H9 (cell line): ENCODE results near the gene SYNE2. TPM values are rescaled to one million over a fixed set of nuclear protein-coding genes. Genes with fewer than 3 reads are reported as not detected.

Experiments
- DNase-seq: peaks from one replicate; pipeline ENCODE4 v3.0.0-alpha.2; 2017
- H2AFZ ChIP-seq: one replicate; pipeline ENCODE4 v1.6.1; 2013; ENCODE audit warnings: mild to moderate bottlenecking, low read length, control low read depth, moderate library complexity
- H2AK5ac ChIP-seq: 2 replicates; pipeline ENCODE4 v1.6.1; 2013; ENCODE audit warnings: low read length, control low read depth, mixed read lengths; ENCODE audit not compliant: insufficient read length
- H2BK120ac ChIP-seq: one replicate; pipeline ENCODE4 v1.6.1; 2013; ENCODE audit warnings: low read depth, mild to moderate bottlenecking, low read length, control low read depth, inconsistent platforms; ENCODE audit not compliant: poor library complexity, severe bottlenecking
- H2BK12ac ChIP-seq: 2 replicates; pipeline ENCODE4 v1.6.1; 2013; ENCODE audit warnings: low read length, control low read depth, mixed read lengths, low read depth; ENCODE audit not compliant: insufficient read length
- H2BK15ac ChIP-seq: 2 replicates; pipeline ENCODE4 v1.6.1; 2013; ENCODE audit warnings: low read depth, low read length, control low read depth
- H2BK20ac ChIP-seq: one replicate; pipeline ENCODE4 v1.6.1; 2013; ENCODE audit warnings: low read depth, mild to moderate bottlenecking, low read length, control low read depth, inconsistent platforms; ENCODE audit not compliant: poor library complexity, severe bottlenecking
- H2BK5ac ChIP-seq: 2 replicates; pipeline ENCODE4 v1.6.1; 2013; ENCODE audit warnings: low read length, control low read depth, mixed read lengths; ENCODE audit not compliant: insufficient read length
- H3K14ac ChIP-seq: 2 replicates; pipeline ENCODE4 v1.6.1; 2013; ENCODE audit warnings: low read length, control low read depth; ENCODE audit not compliant: insufficient read depth
- H3K18ac ChIP-seq: 2 replicates; pipeline ENCODE4 v1.6.1; 2013; ENCODE audit warnings: low read depth, mild to moderate bottlenecking, mixed read lengths, low read length, control low read depth; ENCODE audit not compliant: insufficient read length
- H3K23ac ChIP-seq: 2 replicates; pipeline ENCODE4 v1.6.1; 2013; ENCODE audit warnings: low read length, control low read depth, mixed read lengths, low read depth; ENCODE audit not compliant: insufficient read length
- H3K23me2 ChIP-seq: 2 replicates; pipeline ENCODE4 v1.6.1; 2013; ENCODE audit warnings: low read depth, mild to moderate bottlenecking, mixed read lengths, low read length, control low read depth; ENCODE audit not compliant: insufficient read length, poor library complexity, severe bottlenecking
- H3K27ac ChIP-seq: 2 replicates; pipeline ENCODE4 v1.5.1; 2013; ENCODE audit warnings: low read length, control low read depth, mixed read lengths, low read depth; ENCODE audit not compliant: insufficient read length
- H3K27me3 ChIP-seq: 2 replicates; pipeline ENCODE4 v1.6.1; 2013; ENCODE audit warnings: low read length, control low read depth, inconsistent platforms; ENCODE audit not compliant: insufficient read depth
- H3K4ac ChIP-seq: 2 replicates; pipeline ENCODE4 v1.6.1; 2013; ENCODE audit warnings: low read depth, mild to moderate bottlenecking, control low read depth, inconsistent platforms, low read length, moderate library complexity
- H3K4me1 ChIP-seq: 2 replicates; pipeline ENCODE4 v1.6.1; 2013; ENCODE audit warnings: low read length, control low read depth, inconsistent platforms; ENCODE audit not compliant: insufficient read depth
- H3K4me2 ChIP-seq: 2 replicates; pipeline ENCODE4 v1.6.1; 2013; ENCODE audit warnings: low read length, control low read depth, mixed read lengths; ENCODE audit not compliant: insufficient read length, insufficient read depth
- H3K56ac ChIP-seq: 2 replicates; pipeline ENCODE4 v1.6.1; 2013; ENCODE audit warnings: low read depth, mild to moderate bottlenecking, mixed read lengths, low read length, control low read depth; ENCODE audit not compliant: insufficient read length
- H3K79me1 ChIP-seq: 2 replicates; pipeline ENCODE4 v1.6.1; 2013; ENCODE audit warnings: low read depth, mild to moderate bottlenecking, moderate library complexity, low read length, control low read depth, inconsistent platforms; ENCODE audit not compliant: insufficient read depth, poor library complexity, severe bottlenecking
- H3K79me2 ChIP-seq: 2 replicates; pipeline ENCODE4 v1.6.1; 2013; ENCODE audit warnings: low read length, control low read depth, inconsistent platforms; ENCODE audit not compliant: insufficient read depth
- H3K9ac ChIP-seq: 2 replicates; pipeline ENCODE4 v1.6.1; 2013; ENCODE audit warnings: low read length, control low read depth, mixed read lengths; ENCODE audit not compliant: insufficient read length; ENCODE audit errors: extremely low read depth
- H3K9me3 ChIP-seq: one replicate; pipeline ENCODE4 v1.6.1; 2013; ENCODE audit warnings: low read depth, low read length, inconsistent platforms; ENCODE audit not compliant: control insufficient read depth
- H3T11ph ChIP-seq: one replicate; pipeline ENCODE4 v1.6.1; 2013; ENCODE audit warnings: mild to moderate bottlenecking, low read length, control low read depth, inconsistent platforms
- H4K20me1 ChIP-seq: one replicate; pipeline ENCODE4 v1.6.1; 2013; ENCODE audit not compliant: control insufficient read depth, insufficient read length, insufficient read depth
- H4K5ac ChIP-seq: 2 replicates; pipeline ENCODE4 v1.6.1; 2013; ENCODE audit warnings: low read depth, mild to moderate bottlenecking, mixed read lengths, low read length, control low read depth; ENCODE audit not compliant: insufficient read length
- H4K8ac ChIP-seq: replicated peaks from 2 replicates; pipeline ENCODE4 v1.6.1; 2013; ENCODE audit warnings: low read length, control low read depth, mixed read lengths, low read depth; ENCODE audit not compliant: insufficient read length
- H4K91ac ChIP-seq: 2 replicates; pipeline ENCODE4 v1.6.1; 2013; ENCODE audit warnings: low read depth, mild to moderate bottlenecking, moderate library complexity, mixed read lengths, low read length, control low read depth; ENCODE audit not compliant: insufficient read length
- H3K27ac Mint-ChIP-seq, 3 experiments: 2 replicates in 2 of 3; 3 replicates in 1 of 3; pipeline ENCODE4 v1.8.0; 2020 to 2021; ENCODE audit warnings: mixed read lengths in 3 of 3, mild to moderate bottlenecking in 1 of 3, moderate library complexity in 1 of 3
- H3K27me3 Mint-ChIP-seq: 2 replicates; pipeline ENCODE4 v1.8.0; 2021; ENCODE audit warnings: low read depth, mild to moderate bottlenecking, moderate library complexity, mixed read lengths
- H3K36me3 Mint-ChIP-seq, 3 experiments: 2 replicates in 2 of 3; 3 replicates in 1 of 3; pipeline ENCODE4 v1.8.0; 2020 to 2021; ENCODE audit warnings: low read depth in 3 of 3, mixed read lengths in 3 of 3; ENCODE audit not compliant: insufficient read depth in 1 of 3
- H3K4me1 Mint-ChIP-seq, 2 experiments: 2 replicates each; pipeline ENCODE4 v1.8.0; 2020; ENCODE audit warnings: mixed read lengths in 2 of 2
- H3K4me3 Mint-ChIP-seq, 2 experiments: 2 replicates in 1 of 2; 3 replicates in 1 of 2; pipeline ENCODE4 v1.8.0; 2020 to 2021; ENCODE audit warnings: mild to moderate bottlenecking in 2 of 2, mixed read lengths in 2 of 2, moderate library complexity in 1 of 2
- H3K9me3 Mint-ChIP-seq, 2 experiments: 2 replicates in 1 of 2; 3 replicates in 1 of 2; pipeline ENCODE4 v1.8.0; 2020; ENCODE audit warnings: mild to moderate bottlenecking in 2 of 2, mixed read lengths in 2 of 2, moderate library complexity in 1 of 2
- CTCF ChIP-seq: fragments of 200-600 bp; sonication (generic); conservative IDR thresholded peaks from 3 replicates; pipeline ENCODE4 v1.8.0; 2021; ENCODE audit warnings: antibody characterized with exemption, mild to moderate bottlenecking
- WGBS: extraction: QIAGEN DNeasy Blood & Tissue Kit; methylation state at CpG from one replicate; pipeline ENCODE4 v1.1.7; 2013; ENCODE audit warnings: missing lambda C conversion rate, low lambda C conversion rate, mixed read lengths; ENCODE audit not compliant: insufficient read length; ENCODE audit errors: extremely low coverage; 5-methylcytosine and 5-hydroxymethylcytosine counted together
- total RNA-seq: library from RNA; stranded (reverse); gene quantifications from 2 replicates; pipeline ENCODE4 v1.2.1, GENCODE V29; 2021

SYNE2 gene
- total RNA-seq, 1 experiment from 2014 or later: 43.3 TPM

DNA sequence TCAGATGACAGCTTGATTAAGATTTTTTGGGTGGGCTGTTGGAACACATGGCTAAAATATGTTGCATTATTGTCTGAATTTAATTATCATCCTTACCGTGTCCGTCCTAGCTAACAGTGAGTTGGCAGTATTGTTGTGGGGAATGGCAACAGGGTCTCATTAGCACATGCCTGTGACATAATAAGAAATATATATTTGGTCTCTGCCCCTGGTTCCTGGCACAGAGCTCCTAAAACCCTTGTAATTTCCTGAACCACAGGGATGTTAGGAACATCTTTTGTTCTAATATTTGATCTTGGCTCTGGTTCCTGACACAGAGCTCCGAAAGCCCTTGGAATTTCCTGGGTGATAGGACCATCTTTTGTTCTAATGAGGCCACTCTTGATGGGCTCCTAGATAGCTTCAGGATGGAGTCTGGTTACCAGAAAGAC, 76.0 kb downstream of the SYNE2 start:
- no peaks in the 10 kb centered on the region for H3K9me3 Mint-ChIP-seq
- Histone ChIP-seq H3K4me1 (peaks cover 4% of the 10 kb centered on the region), H3K9ac (no peak overlapping the region), H4K20me1 (no peaks in the 10 kb centered on the region), H3K79me1 (no peaks in the 10 kb centered on the region), H3K23me2 (no peaks in the 10 kb centered on the region), H2BK20ac (no peak overlapping the region), H3K18ac (no peak overlapping the region), H2BK15ac (no peak overlapping the region), H3K14ac (no peak overlapping the region), H3K9me3 (no peaks in the 10 kb centered on the region), H3K4ac (no peak overlapping the region), H2AFZ (no peak overlapping the region), H3K56ac (no peak overlapping the region), H3T11ph (no peak overlapping the region), H3K79me2 (no peaks in the 10 kb centered on the region), H2AK5ac (no peak overlapping the region), H3K27me3 (no peaks in the 10 kb centered on the region), H2BK12ac (no peak overlapping the region), H4K5ac (no peak overlapping the region), H3K4me2 (no peak overlapping the region), H2BK120ac (no peak overlapping the region), H2BK5ac (no peak overlapping the region), H4K8ac (no peak overlapping the region), H3K23ac (no peak overlapping the region), H3K27ac (no peak overlapping the region), H4K91ac (no peak overlapping the region)
- H3K4me3 Mint-ChIP-seq: no peak overlapping the region
- DNase-seq: no peak
- peak overlapping the region in 1 of 3 experiments; percentile 40; a peak in 2 of 7 replicates for H3K27ac Mint-ChIP-seq
- no peak for TF ChIP-seq CTCF
- H3K4me1 Mint-ChIP-seq: peaks cover 24 to 25% of the 10 kb centered on the region in 2 experiments
- peaks cover 7 to 8% (median 8%) of the 10 kb centered on the region in 3 experiments; a peak in 6 of 7 replicates for H3K36me3 Mint-ChIP-seq
- no CpG with 5 or more reads among the region's 3 CpGs for WGBS
- H3K27me3 Mint-ChIP-seq: no peaks in the 10 kb centered on the region
